ENCODE data around the gene KCNQ5.

KCNQ5 gene

DNA sequence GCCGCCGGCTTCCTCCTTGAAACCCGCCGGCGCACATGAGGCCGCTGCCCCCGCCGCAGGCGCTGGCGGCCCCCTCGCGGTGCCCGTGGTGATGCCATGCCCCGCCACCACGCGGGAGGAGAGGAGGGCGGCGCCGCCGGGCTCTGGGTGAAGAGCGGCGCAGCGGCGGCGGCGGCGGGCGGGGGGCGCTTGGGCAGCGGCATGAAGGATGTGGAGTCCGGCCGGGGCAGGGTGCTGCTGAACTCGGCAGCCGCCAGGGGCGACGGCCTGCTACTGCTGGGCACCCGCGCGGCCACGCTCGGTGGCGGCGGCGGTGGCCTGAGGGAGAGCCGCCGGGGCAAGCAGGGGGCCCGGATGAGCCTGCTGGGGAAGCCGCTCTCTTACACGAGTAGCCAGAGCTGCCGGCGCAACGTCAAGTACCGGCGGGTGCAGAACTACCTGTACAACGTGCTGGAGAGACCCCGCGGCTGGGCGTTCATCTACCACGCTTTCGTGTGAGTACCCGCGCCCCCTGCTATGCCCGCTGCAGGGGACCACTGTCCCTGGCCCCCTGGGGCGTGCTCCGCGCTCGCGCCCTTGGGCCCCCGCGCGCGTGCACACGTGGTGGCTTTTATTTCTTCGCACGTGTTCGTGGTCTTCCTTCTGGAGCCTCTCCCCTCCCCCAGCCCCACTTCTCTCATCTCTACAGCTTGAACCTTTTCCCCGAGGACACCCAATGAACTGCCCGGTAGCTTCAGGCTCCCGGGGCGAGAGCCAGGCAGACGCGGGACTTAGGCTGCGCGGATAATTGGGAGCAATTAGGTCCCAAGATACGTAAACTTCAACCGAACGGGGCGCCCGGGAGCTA is 453 bp downstream of the KCNQ5 start:
- Histone ChIP-seq H3K4me3 (ENCODE audit: low read length) (peak overlapping the region; percentile 90), H3K36me3 (ENCODE audit: insufficient read depth, low read length) (no peaks in the 10 kb centered on the region), H3K9me3 (replicated peaks; ENCODE audit: low read length) (no peaks in the 10 kb centered on the region), H3K4me1 (ENCODE audit: control insufficient read depth, insufficient read depth, low read length) (peaks cover 24% of the 10 kb centered on the region), H3K4me2 (ENCODE audit: low read length) (peak overlapping the region; percentile 99), H3K27me3 (ENCODE audit: control insufficient read depth, insufficient read depth, low read length) (no peaks in the 10 kb centered on the region), H3K9ac (ENCODE audit: low read depth, low read length) (peak overlapping the region; percentile 84)

DNA sequence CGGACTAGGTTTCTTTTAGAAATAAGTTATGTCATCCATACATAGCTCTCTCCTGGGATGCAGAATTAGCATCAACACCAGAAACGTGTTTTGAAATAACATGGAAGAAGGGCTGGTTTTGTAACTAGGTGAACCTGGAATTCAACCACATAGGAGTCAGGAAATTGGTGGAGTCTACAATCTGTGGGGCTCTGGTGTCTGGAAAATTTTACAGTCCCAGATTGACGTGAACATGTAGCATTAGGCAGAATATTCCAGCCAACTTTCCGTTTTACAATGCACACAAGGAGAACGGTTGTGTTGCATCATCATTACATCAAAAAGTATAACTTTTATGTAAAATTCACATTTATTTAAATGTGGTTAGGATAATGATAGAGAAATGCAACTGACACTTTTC is 1.9 kb downstream of the KCNQ5 start:
- H3K36me3 ChIP-seq (ENCODE audit: insufficient read depth, low read length), result no peaks in the 10 kb centered on the region
- no peaks in the 10 kb centered on the region for H3K9me3 ChIP-seq (replicated peaks; ENCODE audit: low read length)
- no peaks in the 10 kb centered on the region for H3K27me3 ChIP-seq (ENCODE audit: control insufficient read depth, insufficient read depth, low read length)
- peak overlapping the region; percentile 99 for H3K4me2 ChIP-seq (ENCODE audit: low read length)
- peaks cover 24% of the 10 kb centered on the region for H3K4me1 ChIP-seq (ENCODE audit: control insufficient read depth, insufficient read depth, low read length)
- H3K9ac ChIP-seq (ENCODE audit: low read depth, low read length), result no peak overlapping the region
- peak overlapping the region; percentile 90 for H3K4me3 ChIP-seq (ENCODE audit: low read length)

DNA sequence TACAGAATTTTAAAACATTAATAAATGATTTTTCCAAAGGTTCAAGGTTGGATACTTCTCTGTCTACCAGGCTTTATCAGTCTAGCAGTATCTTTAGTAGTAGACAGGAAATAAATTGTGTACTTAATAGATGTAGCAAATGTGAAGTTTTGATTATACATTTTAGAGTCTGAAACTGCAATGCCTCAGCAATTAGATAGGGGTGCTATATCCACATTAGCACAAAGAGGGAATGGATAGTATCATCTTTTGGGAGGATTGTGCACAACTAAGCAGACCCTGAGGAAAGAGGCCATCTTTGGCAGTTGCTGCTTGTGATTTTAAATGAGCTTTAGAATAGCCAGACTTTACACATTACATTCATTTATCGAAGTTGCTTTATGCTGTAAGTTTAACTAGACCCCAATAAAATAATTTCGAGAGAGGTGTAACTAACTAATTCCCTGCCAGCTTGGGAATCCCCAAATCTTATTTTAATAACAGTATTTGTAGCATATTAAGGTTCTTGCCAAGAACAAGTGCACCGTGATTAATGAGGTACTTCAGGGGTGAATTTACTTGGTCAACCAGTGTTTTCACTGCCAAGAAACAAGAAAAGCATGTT is 2.8 kb downstream of the KCNQ5 start:
- Histone ChIP-seq H3K4me1 (ENCODE audit: control insufficient read depth, insufficient read depth, low read length) (peaks cover 23% of the 10 kb centered on the region), H3K9me3 (replicated peaks; ENCODE audit: low read length) (no peaks in the 10 kb centered on the region)

DNA sequence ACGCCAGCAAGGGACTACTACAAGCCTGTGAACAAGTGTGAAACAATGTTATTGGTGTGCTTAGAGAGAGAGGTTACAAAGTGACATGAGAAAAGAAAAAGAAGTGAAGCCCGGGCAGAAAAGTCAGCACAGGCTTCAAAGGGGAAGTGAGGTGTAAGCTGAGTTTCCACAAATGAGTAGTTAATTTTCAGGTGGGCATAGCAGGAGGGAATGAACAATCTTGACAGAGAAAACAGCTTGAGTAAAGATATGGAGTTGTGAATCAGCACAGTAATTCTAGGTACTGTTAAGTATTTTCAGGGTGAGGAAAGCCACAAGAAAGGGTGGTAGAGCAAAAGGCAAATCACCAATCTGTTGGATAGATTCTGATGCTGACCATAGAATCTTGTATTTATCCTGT is 4.3 kb downstream of the KCNQ5 start:
- Histone ChIP-seq H3K4me3 (ENCODE audit: low read length) (no peak overlapping the region), H3K4me2 (ENCODE audit: low read length) (no peak overlapping the region), H3K27me3 (ENCODE audit: control insufficient read depth, insufficient read depth, low read length) (no peaks in the 10 kb centered on the region), H3K9me3 (replicated peaks; ENCODE audit: low read length) (no peaks in the 10 kb centered on the region), H3K9ac (ENCODE audit: low read depth, low read length) (no peak overlapping the region), H3K4me1 (ENCODE audit: control insufficient read depth, insufficient read depth, low read length) (peaks cover 9% of the 10 kb centered on the region), H3K36me3 (ENCODE audit: insufficient read depth, low read length) (no peaks in the 10 kb centered on the region)

More for the DNA sequence above, 2.8 kb downstream of the KCNQ5 start:
- H3K9ac ChIP-seq (ENCODE audit: low read depth, low read length), result no peak overlapping the region
- no peaks in the 10 kb centered on the region for H3K36me3 ChIP-seq (ENCODE audit: insufficient read depth, low read length)
- H3K4me2 ChIP-seq (ENCODE audit: low read length), result no peak overlapping the region
- H3K4me3 ChIP-seq (ENCODE audit: low read length), result no peak overlapping the region
- H3K27me3 ChIP-seq (ENCODE audit: control insufficient read depth, insufficient read depth, low read length), result no peaks in the 10 kb centered on the region

DNA sequence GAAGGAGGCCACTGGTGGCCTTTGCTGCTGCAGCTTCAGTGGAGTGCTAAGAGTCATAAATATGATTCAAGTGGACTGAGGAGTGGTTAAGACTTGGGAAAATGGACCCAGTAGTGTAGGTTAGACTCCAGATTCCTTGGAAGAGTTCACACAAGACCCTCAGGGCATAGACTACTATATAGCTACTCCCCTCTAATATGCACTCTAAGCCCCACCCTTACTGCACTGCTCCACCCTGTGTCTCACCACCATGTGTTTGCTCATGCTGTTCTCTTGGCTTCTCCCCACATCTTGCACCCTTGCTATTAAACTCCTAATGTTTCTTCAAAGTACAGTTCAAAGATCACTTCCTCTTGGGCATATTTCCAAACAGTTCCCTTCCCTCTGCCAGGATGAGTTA is 5.7 kb downstream of the KCNQ5 start:
- Histone ChIP-seq H3K4me3 (ENCODE audit: low read length) (no peak overlapping the region), H3K36me3 (ENCODE audit: insufficient read depth, low read length) (no peaks in the 10 kb centered on the region), H3K9me3 (replicated peaks; ENCODE audit: low read length) (no peaks in the 10 kb centered on the region), H3K4me1 (ENCODE audit: control insufficient read depth, insufficient read depth, low read length) (peaks cover 3% of the 10 kb centered on the region), H3K27me3 (ENCODE audit: control insufficient read depth, insufficient read depth, low read length) (no peaks in the 10 kb centered on the region), H3K9ac (ENCODE audit: low read depth, low read length) (no peak overlapping the region), H3K4me2 (ENCODE audit: low read length) (no peak overlapping the region)

DNA sequence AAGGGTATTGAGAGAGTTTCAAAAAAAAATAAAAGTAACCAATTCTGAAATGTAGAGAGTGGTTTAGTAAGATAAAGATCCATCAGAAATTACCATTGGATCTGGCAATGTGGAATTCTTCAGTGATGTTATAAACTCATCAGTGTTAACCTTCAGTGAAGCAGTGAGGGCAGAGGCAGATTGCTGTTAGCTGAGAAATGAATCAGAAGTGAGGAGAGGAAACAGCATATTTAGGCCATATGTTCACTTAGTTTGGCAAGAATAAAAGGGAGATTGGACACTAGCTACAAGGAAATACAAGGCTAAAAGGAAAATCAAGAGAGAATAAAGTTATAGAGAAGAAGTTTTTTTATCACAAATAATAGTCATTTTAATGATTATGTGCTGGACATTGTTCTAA is 9.6 kb downstream of the KCNQ5 start:
- Histone ChIP-seq H3K4me3 (ENCODE audit: low read length) (no peak overlapping the region), H3K4me2 (ENCODE audit: low read length) (no peak overlapping the region), H3K27me3 (ENCODE audit: control insufficient read depth, insufficient read depth, low read length) (no peaks in the 10 kb centered on the region), H3K9me3 (replicated peaks; ENCODE audit: low read length) (no peaks in the 10 kb centered on the region), H3K36me3 (ENCODE audit: insufficient read depth, low read length) (no peaks in the 10 kb centered on the region), H3K4me1 (ENCODE audit: control insufficient read depth, insufficient read depth, low read length) (no peaks in the 10 kb centered on the region), H3K9ac (ENCODE audit: low read depth, low read length) (no peak overlapping the region)

DNA sequence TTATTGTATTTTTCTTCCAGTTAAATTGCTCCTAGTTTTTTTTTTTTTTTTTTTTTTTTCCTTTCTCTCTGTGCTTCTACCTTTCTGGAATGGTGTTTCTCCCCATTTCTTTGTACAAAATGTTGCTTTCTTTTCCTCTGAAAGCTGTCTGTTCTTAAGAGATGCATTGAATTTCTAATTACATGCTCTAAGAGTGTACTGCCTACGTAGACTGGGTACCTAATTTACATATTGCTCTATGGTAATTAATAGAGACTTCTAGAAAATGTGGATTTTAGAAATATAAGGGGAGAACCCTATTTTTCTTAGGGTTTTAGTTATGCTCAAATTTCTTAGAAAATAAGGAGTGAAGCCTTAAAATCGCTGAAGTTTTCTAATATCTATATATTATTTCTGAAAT is 13.8 kb downstream of the KCNQ5 start:
- no peaks in the 10 kb centered on the region for H3K9me3 ChIP-seq (replicated peaks; ENCODE audit: low read length)
- H3K4me2 ChIP-seq (ENCODE audit: low read length), result no peak overlapping the region
- no peaks in the 10 kb centered on the region for H3K4me1 ChIP-seq (ENCODE audit: control insufficient read depth, insufficient read depth, low read length)
- H3K4me3 ChIP-seq (ENCODE audit: low read length), result no peak overlapping the region
- no peak overlapping the region for H3K9ac ChIP-seq (ENCODE audit: low read depth, low read length)
- no peaks in the 10 kb centered on the region for H3K36me3 ChIP-seq (ENCODE audit: insufficient read depth, low read length)
- H3K27me3 ChIP-seq (ENCODE audit: control insufficient read depth, insufficient read depth, low read length), result no peaks in the 10 kb centered on the region

DNA sequence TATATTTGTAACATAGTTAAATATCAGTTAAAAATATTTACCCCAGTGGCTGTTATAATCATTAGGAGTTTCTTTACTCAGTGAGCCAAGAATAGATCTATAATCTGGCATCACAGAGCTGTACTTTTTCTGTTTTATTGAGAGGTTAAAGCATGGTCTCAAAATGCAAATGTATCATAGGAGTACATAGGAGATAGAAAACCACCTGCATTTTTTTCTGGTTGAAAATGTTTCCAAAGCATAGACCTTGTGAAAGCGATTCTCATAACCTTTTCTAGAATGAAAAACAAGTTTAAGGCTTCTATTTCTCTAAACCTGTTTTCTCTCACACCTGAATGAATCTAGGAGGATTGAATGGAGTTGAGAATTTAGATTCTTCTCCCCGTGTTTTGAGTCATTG is 14.4 kb downstream of the KCNQ5 start:
- no peak overlapping the region for H3K4me2 ChIP-seq (ENCODE audit: low read length)
- H3K9ac ChIP-seq (ENCODE audit: low read depth, low read length), result no peak overlapping the region
- no peaks in the 10 kb centered on the region for H3K36me3 ChIP-seq (ENCODE audit: insufficient read depth, low read length)
- no peaks in the 10 kb centered on the region for H3K9me3 ChIP-seq (replicated peaks; ENCODE audit: low read length)
- no peaks in the 10 kb centered on the region for H3K27me3 ChIP-seq (ENCODE audit: control insufficient read depth, insufficient read depth, low read length)
- H3K4me1 ChIP-seq (ENCODE audit: control insufficient read depth, insufficient read depth, low read length), result no peaks in the 10 kb centered on the region
- H3K4me3 ChIP-seq (ENCODE audit: low read length), result no peak overlapping the region

DNA sequence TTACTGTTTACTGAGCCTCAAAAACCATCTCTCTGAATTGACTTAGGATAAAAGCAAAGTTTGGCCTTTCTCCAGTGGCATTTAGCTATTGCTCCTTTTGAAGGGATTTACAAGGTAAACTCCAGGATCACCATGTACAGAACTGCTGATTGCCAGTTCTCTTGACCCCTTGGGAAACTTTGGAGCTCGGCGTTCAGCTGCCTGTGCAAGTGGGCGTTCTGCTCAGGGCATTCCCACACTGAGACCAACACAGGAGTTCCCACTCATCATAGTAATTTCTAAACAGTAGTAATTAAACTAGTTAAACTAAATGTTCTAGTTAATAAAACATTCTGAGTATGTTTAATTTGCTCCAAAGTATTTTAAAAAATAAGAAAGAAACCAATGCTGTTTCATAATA is 14.9 kb downstream of the KCNQ5 start:
- Histone ChIP-seq H3K27me3 (ENCODE audit: control insufficient read depth, insufficient read depth, low read length) (no peaks in the 10 kb centered on the region), H3K9ac (ENCODE audit: low read depth, low read length) (no peak overlapping the region), H3K4me2 (ENCODE audit: low read length) (no peak overlapping the region), H3K4me3 (ENCODE audit: low read length) (no peak overlapping the region), H3K36me3 (ENCODE audit: insufficient read depth, low read length) (no peaks in the 10 kb centered on the region), H3K4me1 (ENCODE audit: control insufficient read depth, insufficient read depth, low read length) (no peaks in the 10 kb centered on the region), H3K9me3 (replicated peaks; ENCODE audit: low read length) (no peaks in the 10 kb centered on the region)

DNA sequence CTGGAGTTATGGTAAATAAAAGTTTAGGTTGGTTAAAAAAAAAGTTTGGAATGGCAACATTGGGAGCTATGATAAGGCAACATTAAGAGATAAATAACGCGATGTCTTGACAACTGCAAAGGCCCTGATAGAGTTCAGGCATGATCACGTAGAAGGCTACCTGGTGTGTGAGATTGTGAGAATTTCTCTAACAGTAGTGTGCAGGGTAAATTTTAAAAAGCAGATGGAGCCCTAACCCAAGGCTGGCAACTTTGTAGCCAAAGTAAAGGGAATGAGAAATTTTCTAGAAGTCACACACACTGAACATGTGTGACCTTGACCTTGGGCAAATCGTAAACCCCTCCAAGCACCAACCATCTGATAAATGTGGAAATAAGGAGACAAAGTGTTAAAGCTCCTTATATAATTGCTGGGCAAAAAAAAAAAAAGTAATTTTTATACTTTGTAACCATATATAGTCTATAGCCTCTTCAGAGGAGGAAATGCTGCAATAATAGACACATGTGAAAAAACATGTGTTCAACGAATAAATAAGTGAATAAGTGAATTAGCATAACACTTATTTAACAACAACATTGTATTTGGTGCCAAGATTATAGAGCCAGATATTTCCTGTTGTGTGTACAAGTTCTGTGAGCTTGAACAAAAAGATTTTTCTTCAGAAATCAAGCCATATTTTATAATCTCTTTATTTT is 18.2 kb downstream of the KCNQ5 start:
- H3K9me3 ChIP-seq (replicated peaks; ENCODE audit: low read length), result no peaks in the 10 kb centered on the region
- no peak overlapping the region for H3K4me3 ChIP-seq (ENCODE audit: low read length)

DNA sequence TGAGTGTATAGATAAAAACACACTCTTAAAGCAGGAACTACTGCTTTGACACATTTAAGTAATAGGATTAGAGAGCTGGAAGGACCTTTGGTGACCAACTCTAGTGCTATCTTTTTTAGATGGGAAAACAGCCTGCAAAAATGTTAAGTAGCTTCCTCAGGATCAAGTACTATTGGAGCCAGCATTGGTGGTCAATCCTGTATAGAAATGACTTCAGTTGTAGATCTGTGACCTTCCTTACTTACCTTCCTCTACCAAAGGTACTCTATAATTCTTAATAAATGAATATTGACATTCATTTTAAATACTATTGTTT is 18.7 kb downstream of the KCNQ5 start:
- no peak overlapping the region for H3K4me3 ChIP-seq (ENCODE audit: low read length)
- H3K27me3 ChIP-seq (ENCODE audit: control insufficient read depth, insufficient read depth, low read length), result no peaks in the 10 kb centered on the region
- H3K9me3 ChIP-seq (replicated peaks; ENCODE audit: low read length), result no peaks in the 10 kb centered on the region
- no peak overlapping the region for H3K4me2 ChIP-seq (ENCODE audit: low read length)
- no peak overlapping the region for H3K9ac ChIP-seq (ENCODE audit: low read depth, low read length)
- H3K4me1 ChIP-seq (ENCODE audit: control insufficient read depth, insufficient read depth, low read length), result no peaks in the 10 kb centered on the region
- no peaks in the 10 kb centered on the region for H3K36me3 ChIP-seq (ENCODE audit: insufficient read depth, low read length)

More for the DNA sequence above, 18.2 kb downstream of the KCNQ5 start:
- no peaks in the 10 kb centered on the region for H3K4me1 ChIP-seq (ENCODE audit: control insufficient read depth, insufficient read depth, low read length)
- H3K9ac ChIP-seq (ENCODE audit: low read depth, low read length), result no peak overlapping the region
- no peaks in the 10 kb centered on the region for H3K27me3 ChIP-seq (ENCODE audit: control insufficient read depth, insufficient read depth, low read length)
- no peaks in the 10 kb centered on the region for H3K36me3 ChIP-seq (ENCODE audit: insufficient read depth, low read length)
- H3K4me2 ChIP-seq (ENCODE audit: low read length), result no peak overlapping the region
